SK-N-SH (cell line): ENCODE data around the gene DPEP2. TPM values are rescaled to one million over a fixed set of nuclear protein-coding genes. Genes with fewer than 3 reads are reported as not detected.

Experiments used
- CTCF ChIA-PET: fragments of 300-600, 350-600 bp; formaldehyde crosslinking; extraction: SDS; loops from one replicate; lab custom pipeline; 2021; lab: Yijun Ruan, JAX
- POLR2A ChIA-PET: fragments of 350-600 bp; sonication (Branson Sonifier 250); formaldehyde crosslinking; extraction: SDS; loops from one replicate; lab custom pipeline; 2020; ENCODE audit warnings: antibody characterized with exemption, inconsistent platforms; lab: Yijun Ruan, JAX
- DNase-seq: peaks from one replicate; pipeline ENCODE4 v3.0.0; 2012
- H2AFZ ChIP-seq: fragments of 200-600 bp; sonication (generic); 2 replicates; pipeline ENCODE4 v1.8.1; 2016; ENCODE audit warnings: antibody characterized with exemption, mild to moderate bottlenecking, low read depth
- H3F3A ChIP-seq: fragments of 200-600 bp; sonication (generic); replicated peaks from 2 replicates; pipeline ENCODE3; 2016; ENCODE audit warnings: antibody characterized with exemption, mild to moderate bottlenecking; ENCODE audit not compliant: insufficient read depth
- H3K27ac ChIP-seq, 2 experiments: fragments of 200-500 bp in 1 of 2; fragments of 200-600 bp in 1 of 2; sonication (Bioruptor generic) in 1 of 2; sonication (generic), shearing (Covaris generic) in 1 of 2; 2 replicates each; pipeline versions ENCODE4 v1.5.1 to v1.6.1; 2014 to 2016; ENCODE audit warnings: low read depth in 2 of 2, inconsistent platforms in 1 of 2, low read length in 1 of 2, mild to moderate bottlenecking in 1 of 2, mixed read lengths in 1 of 2
- H3K27me3 ChIP-seq: fragments of 200-600 bp; sonication (generic), shearing (Covaris generic); 2 replicates; pipeline ENCODE4 v1.6.1; 2016; ENCODE audit warnings: mixed run types; ENCODE audit not compliant: insufficient read depth
- H3K36me3 ChIP-seq, 2 experiments: fragments of 200-500 bp in 1 of 2; fragments of 200-600 bp in 1 of 2; sonication (Bioruptor generic) in 1 of 2; sonication (generic) in 1 of 2; replicated peaks in 1 of 2; 2 replicates each; pipeline versions ENCODE3 to v1.5.1; 2014 to 2016; ENCODE audit warnings: low read length in 1 of 2, mild to moderate bottlenecking in 1 of 2; ENCODE audit not compliant: insufficient read depth in 2 of 2, control insufficient read depth in 1 of 2
- H3K4me1 ChIP-seq, 2 experiments: fragments of 200-500 bp in 1 of 2; fragments of 200-600 bp in 1 of 2; sonication (Bioruptor generic) in 1 of 2; sonication (generic), shearing (Covaris generic) in 1 of 2; 2 replicates each; pipeline versions ENCODE4 v1.5.1 to v1.6.1; 2014 to 2016; ENCODE audit warnings: low read depth in 1 of 2, low read length in 1 of 2, mixed run types in 1 of 2; ENCODE audit not compliant: insufficient read depth in 2 of 2, control insufficient read depth in 1 of 2
- H3K4me2 ChIP-seq: fragments of 200-600 bp; sonication (generic), shearing (Covaris generic); 2 replicates; pipeline ENCODE4 v1.6.1; 2017; ENCODE audit warnings: mixed run types
- H3K4me3 ChIP-seq, 2 experiments: fragments of 200-500 bp in 1 of 2; fragments of 200-600 bp in 1 of 2; sonication (Bioruptor generic) in 1 of 2; sonication (generic), shearing (Covaris generic) in 1 of 2; 2 replicates each; pipeline versions ENCODE4 v1.5.1 to v1.8.1; 2014 to 2016; ENCODE audit warnings: low read depth in 2 of 2, inconsistent platforms in 1 of 2, low read length in 1 of 2, mild to moderate bottlenecking in 1 of 2, mixed read lengths in 1 of 2, moderate library complexity in 1 of 2
- H3K79me2 ChIP-seq: fragments of 200-600 bp; sonication (generic); 2 replicates; pipeline ENCODE4 v1.8.1; 2017; ENCODE audit warnings: mild to moderate bottlenecking; ENCODE audit not compliant: insufficient read depth
- H3K9ac ChIP-seq: fragments of 200-600 bp; sonication (generic); 2 replicates; pipeline ENCODE4 v1.6.1; 2017; ENCODE audit warnings: mixed run types
- H3K9me2 ChIP-seq: fragments of 200-600 bp; sonication (generic); 2 replicates; pipeline ENCODE4 v1.6.1; 2017; ENCODE audit warnings: mixed run types
- H3K9me3 ChIP-seq: fragments of 200-600 bp; sonication (generic); 2 replicates; pipeline ENCODE4 v1.6.1; 2017; ENCODE audit warnings: mixed run types, mild to moderate bottlenecking, moderate library complexity
- H4K20me1 ChIP-seq: fragments of 200-600 bp; sonication (generic); 2 replicates; pipeline ENCODE4 v1.6.1; 2017; ENCODE audit warnings: mild to moderate bottlenecking, mixed run types; ENCODE audit not compliant: insufficient read depth
- ELF1 ChIP-seq: IDR thresholded peaks from 2 replicates; pipeline ENCODE4 v1.4.0; 2012
- FOSL2 ChIP-seq: IDR thresholded peaks from 2 replicates; pipeline ENCODE4 v1.4.0; 2012; ENCODE audit warnings: low read depth, mild to moderate bottlenecking, moderate library complexity, borderline replicate concordance
- FOXJ3 ChIP-seq: sonication (generic); formaldehyde crosslinking; IDR thresholded peaks from 2 replicates; pipeline ENCODE4 v1.5.1; 2020; ENCODE audit warnings: mild to moderate bottlenecking, missing genetic modification reagents
- FOXM1 ChIP-seq: IDR thresholded peaks from 2 replicates; pipeline ENCODE4 v1.4.0; 2012; ENCODE audit warnings: low read depth, mild to moderate bottlenecking
- GABPA ChIP-seq: IDR thresholded peaks from 2 replicates; pipeline ENCODE4 v1.4.0; 2012; ENCODE audit warnings: low read depth, mild to moderate bottlenecking
- MAX ChIP-seq: IDR thresholded peaks from 2 replicates; pipeline ENCODE4 v1.4.0; 2012; ENCODE audit warnings: low read depth
- NRF1 ChIP-seq: IDR thresholded peaks from 2 replicates; pipeline ENCODE4 v1.6.1; 2012; ENCODE audit warnings: low read depth, mild to moderate bottlenecking, low read length
- PBX3 ChIP-seq: IDR thresholded peaks from 2 replicates; pipeline ENCODE4; 2012
- POLR2AphosphoS5 ChIP-seq: IDR thresholded peaks from 2 replicates; pipeline ENCODE4 v1.6.1; 2012; ENCODE audit warnings: low read depth, low read length
- RCOR1 ChIP-seq: fragments of 150-350 bp; IDR thresholded peaks from 2 replicates; pipeline ENCODE4 v1.6.1; 2017; ENCODE audit warnings: antibody characterized with exemption, low read length
- REST ChIP-seq: IDR thresholded peaks from 2 replicates; pipeline ENCODE4 v1.6.1; 2012; ENCODE audit warnings: mild to moderate bottlenecking, low read depth, low read length, moderate library complexity
- RFX5 ChIP-seq: IDR thresholded peaks from 2 replicates; pipeline ENCODE4 v1.6.1; 2012; ENCODE audit warnings: mild to moderate bottlenecking, improper control_type of control experiment, low read length
- SIN3A ChIP-seq: IDR thresholded peaks from 2 replicates; pipeline ENCODE4 v1.6.1; 2012; ENCODE audit warnings: low read depth, mild to moderate bottlenecking, low read length, moderate library complexity, borderline replicate concordance
- TAF1 ChIP-seq: IDR thresholded peaks from 2 replicates; pipeline ENCODE4 v1.6.1; 2012; ENCODE audit warnings: low read depth, mild to moderate bottlenecking, low read length, moderate library complexity, borderline replicate concordance
- TEAD4 ChIP-seq: IDR thresholded peaks from 2 replicates; pipeline ENCODE4 v1.4.0; 2012; ENCODE audit warnings: mild to moderate bottlenecking, borderline replicate concordance; ENCODE audit not compliant: insufficient read depth
- WGBS: methylation state at CpG from one replicate; pipeline ENCODE4 v1.1.6; 2017; ENCODE audit warnings: low lambda C conversion rate; 5-methylcytosine and 5-hydroxymethylcytosine counted together
- polyA plus RNA-seq, 3 experiments: library from polyadenylated mRNA; depleted of rRNA; stranded (reverse); fragments of >200 nt; gene quantifications; 2 replicates each; pipeline ENCODE4 v1.2.3, GENCODE V29; 2012

DPEP2 gene
- polyA plus RNA-seq, 1 of the 3 experiments (the other 2 are of a cell fraction) = not detected

GRCh38 chr16:67968400-67969253, 30.7 kb downstream of the DPEP2 start, which contains the start of gene SLC12A4:
SLC12A4 (minus strand) TSS chr16:67968637; CDS start chr16:67968553, 84 bp downstream.
- peaks cover 47% of the 10 kb centered on the region for H3K79me2 ChIP-seq
- peak; percentile 99 for DNase-seq
- no peak for TF ChIP-seq ELF1
- no peak for TF ChIP-seq FOXM1
- TF ChIP-seq RCOR1 = peak; percentile 22; the same call in 1 of the 2 replicates
- peak; percentile 61; the same call in 1 of the 2 replicates for TF ChIP-seq POLR2AphosphoS5
- no peak; the same call in 1 of the 2 replicates for TF ChIP-seq SIN3A
- no peak for TF ChIP-seq NRF1
- TF ChIP-seq FOSL2 = peak; percentile 37; the same call in 1 of the 2 replicates
- peak; percentile 71; the same call in 1 of the 2 replicates for TF ChIP-seq TEAD4
- peak; percentile 48; the same call in 1 of the 2 replicates for TF ChIP-seq TAF1
- TF ChIP-seq RFX5 = no peak
- peak; percentile 27; the same call in 1 of the 2 replicates for TF ChIP-seq REST
- peak; percentile 40; the same call in 1 of the 2 replicates for TF ChIP-seq PBX3
- TF ChIP-seq GABPA = peak; percentile 57
- no peak for TF ChIP-seq FOXJ3 (CRISPR knock-in tag)
- peak; percentile 10; the same call in 1 of the 2 replicates for TF ChIP-seq MAX
- H2AFZ ChIP-seq = peak within 1 kb of the TSS; percentile 83
- H3K9me3 ChIP-seq = no peaks in the 10 kb centered on the region
- H3K4me2 ChIP-seq = peak within 1 kb of the TSS; percentile 96
- H3K9me2 ChIP-seq = no peaks in the 10 kb centered on the region
- H3K36me3 ChIP-seq = peaks cover 12 to 13% of the 10 kb centered on the region in 2 experiments
- peak within 1 kb of the TSS; percentile 73 to 79 for H3K4me3 ChIP-seq
- peak within 1 kb of the TSS; percentile 96 for H3K9ac ChIP-seq
- peaks cover 15 to 32% of the 10 kb centered on the region in 2 experiments; a peak in 3 of 4 replicates for H3K4me1 ChIP-seq
- H3K27me3 ChIP-seq = no peaks in the 10 kb centered on the region
- peaks cover 33% of the 10 kb centered on the region for H4K20me1 ChIP-seq
- H3F3A ChIP-seq = peaks cover 4% of the 10 kb centered on the region
- H3K27ac ChIP-seq = peak within 1 kb of the TSS; percentile 61 to 73
- WGBS = 18% methylated on average over 14 of the region's 78 CpGs
- CTCF ChIA-PET = interaction anchor here (0.6 to 1.4 kb wide), 5 partner anchors 84 to 406 kb away, joined by 3 read pairs; partner anchors contain the start of gene CTCF
- POLR2A ChIA-PET = no interaction called here
